Tibial nerve (tissue), 4 donors: Measurements from ENCODE around the gene TBX1.
A peak's percentile ranks its signal among the peaks of the same experiment; 100 is the strongest.

Experiments
- EP300 ChIP-seq, 2 donors: sonication (generic); formaldehyde crosslinking; IDR thresholded peaks; one replicate each; pipeline ENCODE4 v1.6.1; 2017; ENCODE audit warnings: antibody characterized with exemption in 2 of 2, mild to moderate bottlenecking in 1 of 2
- POLR2A ChIP-seq, 2 donors: fragments of 450-650 bp; IDR thresholded peaks; one replicate each; pipeline ENCODE4 v1.6.1; 2017; ENCODE audit warnings: antibody characterized with exemption in 2 of 2, mild to moderate bottlenecking in 2 of 2, moderate library complexity in 2 of 2
- TF ChIP-seq, protein P1 (sequence below), 5 experiments: fragments of 200-600 bp in 3 of 5; fragments of 450-650 bp in 2 of 5; sonication (generic) in 3 of 5; IDR thresholded peaks; one replicate each; pipeline ENCODE4 v1.5.1; 2016 to 2019; ENCODE audit warnings: antibody characterized with exemption in 5 of 5, mild to moderate bottlenecking in 3 of 5, moderate library complexity in 2 of 5

- TF ChIP-seq, protein P1, sequence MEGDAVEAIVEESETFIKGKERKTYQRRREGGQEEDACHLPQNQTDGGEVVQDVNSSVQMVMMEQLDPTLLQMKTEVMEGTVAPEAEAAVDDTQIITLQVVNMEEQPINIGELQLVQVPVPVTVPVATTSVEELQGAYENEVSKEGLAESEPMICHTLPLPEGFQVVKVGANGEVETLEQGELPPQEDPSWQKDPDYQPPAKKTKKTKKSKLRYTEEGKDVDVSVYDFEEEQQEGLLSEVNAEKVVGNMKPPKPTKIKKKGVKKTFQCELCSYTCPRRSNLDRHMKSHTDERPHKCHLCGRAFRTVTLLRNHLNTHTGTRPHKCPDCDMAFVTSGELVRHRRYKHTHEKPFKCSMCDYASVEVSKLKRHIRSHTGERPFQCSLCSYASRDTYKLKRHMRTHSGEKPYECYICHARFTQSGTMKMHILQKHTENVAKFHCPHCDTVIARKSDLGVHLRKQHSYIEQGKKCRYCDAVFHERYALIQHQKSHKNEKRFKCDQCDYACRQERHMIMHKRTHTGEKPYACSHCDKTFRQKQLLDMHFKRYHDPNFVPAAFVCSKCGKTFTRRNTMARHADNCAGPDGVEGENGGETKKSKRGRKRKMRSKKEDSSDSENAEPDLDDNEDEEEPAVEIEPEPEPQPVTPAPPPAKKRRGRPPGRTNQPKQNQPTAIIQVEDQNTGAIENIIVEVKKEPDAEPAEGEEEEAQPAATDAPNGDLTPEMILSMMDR (IDR thresholded peaks at IDR 0.05), result no peak
- TF ChIP-seq POLR2A (IDR thresholded peaks at IDR 0.05) (no peak), EP300 (IDR thresholded peaks at IDR 0.05) (peak in 1 of 2 donors; percentile 18)
Observed at GRCh38 chr22:19772673-19773469, 12.3 kb downstream of the TBX1 start.
